Trophoblast cell (in vitro differentiated cells and primary cell): ENCODE results near the gene GRAMD1A.
"Not testable (repeated sequence)": the region's sequence is repeated elsewhere in the genome, so short reads cannot be mapped to it uniquely, and the experiment has no call there.

Source experiments
- DNase-seq, 2 donors: peaks; one replicate each; pipeline ENCODE4 v3.0.0-alpha.2; 2016
- H2AFZ ChIP-seq: 2 replicates; pipeline ENCODE4 v1.6.1; 2013; ENCODE audit warnings: low read length, moderate library complexity, mild to moderate bottlenecking; ENCODE audit not compliant: insufficient read depth, poor library complexity
- H2AK5ac ChIP-seq: 2 replicates; pipeline ENCODE4 v1.6.1; 2013; ENCODE audit warnings: mild to moderate bottlenecking, low read length
- H2BK120ac ChIP-seq: 2 replicates; pipeline ENCODE4 v1.6.1; 2013; ENCODE audit warnings: low read length, mild to moderate bottlenecking, moderate library complexity; ENCODE audit not compliant: insufficient read depth, poor library complexity
- H2BK12ac ChIP-seq: 2 replicates; pipeline ENCODE4 v1.6.1; 2013; ENCODE audit warnings: mild to moderate bottlenecking, low read length, moderate library complexity
- H2BK5ac ChIP-seq: 2 replicates; pipeline ENCODE4 v1.6.1; 2013; ENCODE audit warnings: low read length, low read depth, moderate library complexity, mild to moderate bottlenecking; ENCODE audit not compliant: poor library complexity
- H3K14ac ChIP-seq: 2 replicates; pipeline ENCODE4 v1.6.1; 2013; ENCODE audit warnings: mild to moderate bottlenecking, low read length
- H3K18ac ChIP-seq: 2 replicates; pipeline ENCODE4 v1.6.1; 2013; ENCODE audit warnings: mild to moderate bottlenecking, low read length
- H3K23ac ChIP-seq: 2 replicates; pipeline ENCODE4 v1.6.1; 2013; ENCODE audit warnings: low read length
- H3K27ac ChIP-seq: 2 replicates; pipeline ENCODE4 v1.5.1; 2013; ENCODE audit warnings: low read depth, mild to moderate bottlenecking, inconsistent platforms, low read length, moderate library complexity
- H3K27me3 ChIP-seq: 2 replicates; pipeline ENCODE4 v1.6.1; 2013; ENCODE audit warnings: inconsistent platforms, mild to moderate bottlenecking, low read length, moderate library complexity; ENCODE audit not compliant: insufficient read depth
- H3K36me3 ChIP-seq, 2 experiments: 1 replicate in 1 of 2; 2 replicates in 1 of 2; pipeline ENCODE4 v1.6.1; 2013; ENCODE audit warnings: low read length in 2 of 2, mild to moderate bottlenecking in 2 of 2, moderate library complexity in 1 of 2; ENCODE audit not compliant: insufficient read depth in 2 of 2, control insufficient read depth in 1 of 2
- H3K4ac ChIP-seq: 2 replicates; pipeline ENCODE4 v1.6.1; 2013; ENCODE audit warnings: low read depth, mild to moderate bottlenecking, low read length, moderate library complexity
- H3K4me1 ChIP-seq, 2 experiments: 1 replicate in 1 of 2; 2 replicates in 1 of 2; pipeline ENCODE4 v1.6.1; 2013; ENCODE audit warnings: low read length in 2 of 2, mild to moderate bottlenecking in 2 of 2, moderate library complexity in 1 of 2; ENCODE audit not compliant: insufficient read depth in 2 of 2, control insufficient read depth in 1 of 2
- H3K4me2 ChIP-seq: 2 replicates; pipeline ENCODE4 v1.6.1; 2013; ENCODE audit warnings: inconsistent platforms, mild to moderate bottlenecking, low read length, moderate library complexity
- H3K4me3 ChIP-seq: 2 replicates; pipeline ENCODE4 v1.5.1; 2013; ENCODE audit warnings: mild to moderate bottlenecking, low read depth, low read length, inconsistent platforms
- H3K79me1 ChIP-seq: one replicate; pipeline ENCODE4 v1.6.1; 2013; ENCODE audit warnings: low read length
- H3K79me2 ChIP-seq: 2 replicates; pipeline ENCODE4 v1.6.1; 2013; ENCODE audit warnings: low read length, mild to moderate bottlenecking; ENCODE audit not compliant: control insufficient read depth, insufficient read depth, poor library complexity
- H3K9ac ChIP-seq: 2 replicates; pipeline ENCODE4 v1.6.1; 2013; ENCODE audit warnings: mild to moderate bottlenecking, low read length
- H3K9me3 ChIP-seq: 2 replicates; pipeline ENCODE4 v1.6.1; 2013; ENCODE audit warnings: low read depth, mild to moderate bottlenecking, control low read depth, inconsistent platforms, low read length; ENCODE audit not compliant: insufficient read depth
- H4K12ac ChIP-seq: 2 replicates; pipeline ENCODE4 v1.6.1; 2013; ENCODE audit warnings: low read depth, mild to moderate bottlenecking, low read length, moderate library complexity
- H4K8ac ChIP-seq: 2 replicates; pipeline ENCODE4 v1.6.1; 2013; ENCODE audit warnings: low read depth, mild to moderate bottlenecking, low read length, moderate library complexity
- H4K91ac ChIP-seq: one replicate; pipeline ENCODE4 v1.6.1; 2013; ENCODE audit warnings: low read depth, mild to moderate bottlenecking, low read length, moderate library complexity
- WGBS: extraction: QIAGEN DNeasy Blood & Tissue Kit; methylation state at CpG from one replicate; pipeline ENCODE4 v1.1.7; 2013; ENCODE audit warnings: missing lambda C conversion rate; ENCODE audit not compliant: insufficient read length, insufficient coverage; ENCODE audit errors: extremely low coverage; 5-methylcytosine and 5-hydroxymethylcytosine counted together

The GRAMD1A gene

GRCh38 chr19:34992582-34992981, 7.5 kb upstream of the GRAMD1A start:
- H2BK5ac ChIP-seq, H3K27ac ChIP-seq, H3K79me1 ChIP-seq, H4K12ac ChIP-seq, H3K27me3 ChIP-seq, H3K79me2 ChIP-seq, H3K9ac ChIP-seq, H3K9me3 ChIP-seq, H3K4me2 ChIP-seq, H3K14ac ChIP-seq, H2BK12ac ChIP-seq, H3K23ac ChIP-seq, H2AK5ac ChIP-seq, H2AFZ ChIP-seq, H3K4me1 ChIP-seq, H3K4me3 ChIP-seq, H3K18ac ChIP-seq, DNase-seq, H4K8ac ChIP-seq, H2BK120ac ChIP-seq, H3K36me3 ChIP-seq, H3K4ac ChIP-seq, H4K91ac ChIP-seq: not testable (repeated sequence)
- WGBS, result no CpG with 5 or more reads among the region's 7 CpGs

GRCh38 chr19:34994286-34994642, 5.9 kb upstream of the GRAMD1A start:
- Histone ChIP-seq H2AFZ (no peak overlapping the region), H3K14ac (no peak overlapping the region), H3K23ac (no peak overlapping the region), H2BK12ac (no peak overlapping the region), H4K8ac (no peak overlapping the region), H3K4ac (no peak overlapping the region), H3K27ac (no peak overlapping the region), H2BK5ac (no peak overlapping the region), H3K27me3 (no peaks in the 10 kb centered on the region), H4K12ac (no peak overlapping the region), H3K9me3 (peaks cover 3% of the 10 kb centered on the region), H3K79me2 (no peaks in the 10 kb centered on the region), H3K79me1 (no peaks in the 10 kb centered on the region), H3K4me2 (no peak overlapping the region), H3K4me3 (no peak overlapping the region), H4K91ac (no peak overlapping the region), H2BK120ac (no peak overlapping the region), H3K18ac (no peak overlapping the region), H2AK5ac (no peak overlapping the region), H3K4me1 (peaks cover 2 to 6% of the 10 kb centered on the region in 2 experiments), H3K9ac (no peak overlapping the region), H3K36me3 (no peaks in the 10 kb centered on the region)
- WGBS, result no CpG with 5 or more reads among the region's 9 CpGs
- DNase-seq, result no peak

GRCh38 chr19:34994643-34995541, 5.2 kb upstream of the GRAMD1A start:
- no peak overlapping the region for H3K4me2 ChIP-seq
- no peak overlapping the region for H3K14ac ChIP-seq
- no peak overlapping the region for H3K18ac ChIP-seq
- H3K27me3 ChIP-seq, result no peaks in the 10 kb centered on the region
- H3K23ac ChIP-seq, result no peak overlapping the region
- H4K91ac ChIP-seq, result no peak overlapping the region
- H3K9me3 ChIP-seq, result peaks cover 3% of the 10 kb centered on the region
- no peak overlapping the region for H2BK120ac ChIP-seq
- H3K4me3 ChIP-seq, result no peak overlapping the region
- no peak overlapping the region for H2AFZ ChIP-seq
- H3K36me3 ChIP-seq, result no peaks in the 10 kb centered on the region
- peaks cover 2 to 8% of the 10 kb centered on the region in 2 experiments for H3K4me1 ChIP-seq
- H3K79me2 ChIP-seq, result peaks cover 2% of the 10 kb centered on the region
- no peak for DNase-seq
- H3K9ac ChIP-seq, result no peak overlapping the region
- H3K4ac ChIP-seq, result no peak overlapping the region
- no CpG with 5 or more reads among the region's 17 CpGs for WGBS
- no peak overlapping the region for H2BK12ac ChIP-seq
- H2AK5ac ChIP-seq, result no peak overlapping the region
- no peak overlapping the region for H3K27ac ChIP-seq
- no peak overlapping the region for H2BK5ac ChIP-seq
- H3K79me1 ChIP-seq, result peaks cover 5% of the 10 kb centered on the region
- no peak overlapping the region for H4K12ac ChIP-seq
- H4K8ac ChIP-seq, result no peak overlapping the region

GRCh38 chr19:34995551-34995950, 4.6 kb upstream of the GRAMD1A start:
- H4K8ac ChIP-seq, result no peak overlapping the region
- no peak overlapping the region for H3K14ac ChIP-seq
- H3K79me2 ChIP-seq, result peaks cover 5% of the 10 kb centered on the region
- H4K12ac ChIP-seq, result no peak overlapping the region
- H3K9me3 ChIP-seq, result peaks cover 3% of the 10 kb centered on the region
- H3K4me2 ChIP-seq, result no peak overlapping the region
- no peak overlapping the region for H2BK12ac ChIP-seq
- H3K27ac ChIP-seq, result no peak overlapping the region
- no peak overlapping the region for H2AK5ac ChIP-seq
- H2BK5ac ChIP-seq, result no peak overlapping the region
- no peak overlapping the region for H3K4me3 ChIP-seq
- no CpG with 5 or more reads among the region's 8 CpGs for WGBS
- DNase-seq, result no peak
- peaks cover 2 to 8% of the 10 kb centered on the region in 2 experiments for H3K4me1 ChIP-seq
- H3K23ac ChIP-seq, result no peak overlapping the region
- H2BK120ac ChIP-seq, result no peak overlapping the region
- H3K4ac ChIP-seq, result no peak overlapping the region
- no peaks in the 10 kb centered on the region for H3K27me3 ChIP-seq
- H4K91ac ChIP-seq, result no peak overlapping the region
- H3K9ac ChIP-seq, result no peak overlapping the region
- no peak overlapping the region for H3K18ac ChIP-seq
- H3K36me3 ChIP-seq, result no peaks in the 10 kb centered on the region
- H3K79me1 ChIP-seq, result peaks cover 8% of the 10 kb centered on the region
- H2AFZ ChIP-seq, result no peak overlapping the region
